Keratinocyte (primary cell): ENCODE data around the gene DGCR6L. TPM values are rescaled to one million over a fixed set of nuclear protein-coding genes. Genes with fewer than 3 reads are reported as not detected.
"Not testable (repeated sequence)": the region's sequence is repeated elsewhere in the genome, so short reads cannot be mapped to it uniquely, and the experiment has no call there.

Experiments
- DNase-seq: peaks from one replicate; pipeline ENCODE4 v3.0.0-alpha.2; 2011; ENCODE audit warnings: low read depth, missing footprints, low spot score
- FAIRE-seq: peaks from 2 replicates; lab custom pipeline; 2011; peaks lifted over from hg19 to GRCh38; lab: Jason Lieb, UNC
- H2AFZ ChIP-seq: 2 replicates; pipeline ENCODE4 v1.6.0; 2012; ENCODE audit warnings: low read length, control low read depth, inconsistent platforms; ENCODE audit not compliant: control insufficient read depth
- H3K27ac ChIP-seq: 2 replicates; pipeline ENCODE4 v1.5.1; 2011; ENCODE audit warnings: low read length; ENCODE audit not compliant: control insufficient read depth, insufficient read depth
- H3K27me3 ChIP-seq: 3 replicates; pipeline ENCODE4 v1.6.0; 2011; ENCODE audit warnings: low read length; ENCODE audit not compliant: control insufficient read depth, insufficient read depth; ENCODE audit errors: extremely low read depth
- H3K36me3 ChIP-seq, 2 experiments: 2 replicates in 1 of 2; 3 replicates in 1 of 2; pipeline ENCODE4 v1.5.1; 2011; ENCODE audit warnings: low read length in 2 of 2, mild to moderate bottlenecking in 1 of 2; ENCODE audit not compliant: control insufficient read depth in 2 of 2, insufficient read depth in 2 of 2; ENCODE audit errors: extremely low read depth in 1 of 2
- H3K4me1 ChIP-seq: 3 replicates; pipeline ENCODE4 v1.5.1; 2011; ENCODE audit warnings: low read length; ENCODE audit not compliant: control insufficient read depth, insufficient read depth; ENCODE audit errors: extremely low read depth
- H3K4me2 ChIP-seq: 3 replicates; pipeline ENCODE4 v1.6.0; 2011; ENCODE audit warnings: low read depth, low read length; ENCODE audit not compliant: control insufficient read depth, insufficient read depth; ENCODE audit errors: extremely low read depth
- H3K4me3 ChIP-seq, 3 experiments: fragments of 200-600 bp in 1 of 3; sonication (generic) in 1 of 3; 2 replicates in 2 of 3; 3 replicates in 1 of 3; pipeline ENCODE4 v1.5.1; 2011 to 2016; ENCODE audit warnings: low read length in 3 of 3, mild to moderate bottlenecking in 3 of 3, control low read depth in 2 of 3, inconsistent platforms in 1 of 3, low read depth in 1 of 3, mixed read lengths in 1 of 3, mixed run types in 1 of 3, moderate library complexity in 1 of 3; ENCODE audit not compliant: control insufficient read depth in 2 of 3, insufficient read depth in 2 of 3; ENCODE audit errors: extremely low read depth in 1 of 3
- H3K79me2 ChIP-seq: 2 replicates; pipeline ENCODE4 v1.6.0; 2012; ENCODE audit warnings: low read length; ENCODE audit not compliant: control insufficient read depth, insufficient read depth
- H3K9ac ChIP-seq: 3 replicates; pipeline ENCODE4 v1.6.0; 2011; ENCODE audit warnings: low read length; ENCODE audit not compliant: control insufficient read depth, insufficient read depth; ENCODE audit errors: extremely low read depth
- H3K9me1 ChIP-seq: 3 replicates; pipeline ENCODE4 v1.6.0; 2011; ENCODE audit warnings: low read length; ENCODE audit not compliant: control insufficient read depth, insufficient read depth; ENCODE audit errors: extremely low read depth
- H3K9me3 ChIP-seq: 2 replicates; pipeline ENCODE4 v1.5.1; 2012; ENCODE audit warnings: low read depth, low read length; ENCODE audit not compliant: control insufficient read depth
- H4K20me1 ChIP-seq: 3 replicates; pipeline ENCODE4 v1.6.0; 2011; ENCODE audit warnings: low read length; ENCODE audit not compliant: control insufficient read depth, insufficient read depth; ENCODE audit errors: extremely low read depth
- dilution Hi-C: fragments of 300-500 bp; cut with MboI; formaldehyde crosslinking; loops from one replicate; pipeline ENCODE4 v1.7.0; 2020; ENCODE audit warnings: low sequenced_read_pairs; ENCODE audit not compliant: extremely low pct_ligation_motif_present
- polyA plus RNA-seq, 5 experiments: library from polyadenylated mRNA; depleted of rRNA in 3 of 5; stranded (reverse) in 3 of 5; stranded (forward) in 1 of 5; unstranded in 1 of 5; fragments of >200 nt; gene quantifications; 1 replicate in 1 of 5; 2 replicates in 3 of 5; 3 replicates in 1 of 5; pipeline versions ENCODE4 v1.2.1 to v1.2.3, GENCODE V29; 2011 to 2012; ENCODE audit warnings: missing spikeins in 2 of 5, low read depth in 1 of 5, low replicate concordance in 1 of 5

The DGCR6L gene
- polyA plus RNA-seq, 1 donor (not counting 4 experiments of a cell fraction or from before 2014, with no cell fraction given), result 19.2 TPM

- DNase-seq, dilution Hi-C loops, H3K4me3 ChIP-seq, H4K20me1 ChIP-seq, FAIRE-seq, H3K9me1 ChIP-seq, H3K27me3 ChIP-seq, H3K36me3 ChIP-seq, H3K9me3 ChIP-seq, H3K4me1 ChIP-seq, H3K27ac ChIP-seq, H3K4me2 ChIP-seq, H2AFZ ChIP-seq, H3K79me2 ChIP-seq, H3K9ac ChIP-seq: not testable (repeated sequence)
Observed at GRCh38 chr22:20360261-20360660, 40.4 kb upstream of the DGCR6L start.

GRCh38 chr22:20358503-20359239, 38.8 kb upstream of the DGCR6L start:
- dilution Hi-C loops, H4K20me1 ChIP-seq, H3K4me2 ChIP-seq, H3K27ac ChIP-seq, H3K27me3 ChIP-seq, H3K4me3 ChIP-seq, FAIRE-seq, DNase-seq, H3K9me3 ChIP-seq, H3K79me2 ChIP-seq, H3K9ac ChIP-seq, H3K36me3 ChIP-seq, H2AFZ ChIP-seq, H3K9me1 ChIP-seq, H3K4me1 ChIP-seq: not testable (repeated sequence)

GRCh38 chr22:20357967-20358366, 38.1 kb upstream of the DGCR6L start:
- H2AFZ ChIP-seq, H3K9me1 ChIP-seq, H4K20me1 ChIP-seq, H3K9me3 ChIP-seq, H3K27me3 ChIP-seq, H3K36me3 ChIP-seq, dilution Hi-C loops, FAIRE-seq, H3K4me1 ChIP-seq, H3K4me2 ChIP-seq, H3K79me2 ChIP-seq, H3K27ac ChIP-seq, DNase-seq, H3K4me3 ChIP-seq, H3K9ac ChIP-seq: not testable (repeated sequence)

- H3K36me3 ChIP-seq, H3K4me3 ChIP-seq, H3K27ac ChIP-seq, H3K79me2 ChIP-seq, FAIRE-seq, dilution Hi-C loops, H3K4me1 ChIP-seq, H2AFZ ChIP-seq, DNase-seq, H3K27me3 ChIP-seq, H3K9me3 ChIP-seq, H3K9ac ChIP-seq, H3K9me1 ChIP-seq, H4K20me1 ChIP-seq, H3K4me2 ChIP-seq: not testable (repeated sequence)
Observed at GRCh38 chr22:20356906-20357305, 37.0 kb upstream of the DGCR6L start.

- H3K9me1 ChIP-seq, DNase-seq, dilution Hi-C loops, H3K79me2 ChIP-seq, H3K36me3 ChIP-seq, H2AFZ ChIP-seq, H3K4me2 ChIP-seq, H3K27ac ChIP-seq, H4K20me1 ChIP-seq, H3K9me3 ChIP-seq, H3K4me1 ChIP-seq, H3K9ac ChIP-seq, H3K4me3 ChIP-seq, H3K27me3 ChIP-seq, FAIRE-seq: not testable (repeated sequence)
Observed at GRCh38 chr22:20355939-20356636, 36.2 kb upstream of the DGCR6L start.
